ENCODE measurements around the gene LPAR3. TPM values are rescaled to one million over a fixed set of nuclear protein-coding genes. Genes with fewer than 3 reads are reported as not detected.

Gene LPAR3
- total RNA-seq, 4 donors from 2014 or later = 2.2 to 23.6 (median 13.5) TPM; not detected in 1

- Histone ChIP-seq H3K4me3 (no peak overlapping the region), H3K4me1 (no peaks in the 10 kb centered on the region), H3K27ac (no peak overlapping the region), H3K36me3 (no peaks in the 10 kb centered on the region), H3K9me3 (no peaks in the 10 kb centered on the region), H3K27me3 (no peaks in the 10 kb centered on the region)
- TF ChIP-seq CTCF (IDR thresholded peaks at IDR 0.05) = peak in 2 of 4 experiments; percentile 7 to 36
- TF ChIP-seq POLR2A (IDR thresholded peaks at IDR 0.05) = no peak
- intact Hi-C loops (cut with DNase I; ENCODE audit: low total_unique reads) = no loop called here
- peak; percentile 26 to 31 for DNase-seq
Measured at GRCh38 chr1:84781946-84782771, 110.8 kb downstream of the LPAR3 start.

DNA sequence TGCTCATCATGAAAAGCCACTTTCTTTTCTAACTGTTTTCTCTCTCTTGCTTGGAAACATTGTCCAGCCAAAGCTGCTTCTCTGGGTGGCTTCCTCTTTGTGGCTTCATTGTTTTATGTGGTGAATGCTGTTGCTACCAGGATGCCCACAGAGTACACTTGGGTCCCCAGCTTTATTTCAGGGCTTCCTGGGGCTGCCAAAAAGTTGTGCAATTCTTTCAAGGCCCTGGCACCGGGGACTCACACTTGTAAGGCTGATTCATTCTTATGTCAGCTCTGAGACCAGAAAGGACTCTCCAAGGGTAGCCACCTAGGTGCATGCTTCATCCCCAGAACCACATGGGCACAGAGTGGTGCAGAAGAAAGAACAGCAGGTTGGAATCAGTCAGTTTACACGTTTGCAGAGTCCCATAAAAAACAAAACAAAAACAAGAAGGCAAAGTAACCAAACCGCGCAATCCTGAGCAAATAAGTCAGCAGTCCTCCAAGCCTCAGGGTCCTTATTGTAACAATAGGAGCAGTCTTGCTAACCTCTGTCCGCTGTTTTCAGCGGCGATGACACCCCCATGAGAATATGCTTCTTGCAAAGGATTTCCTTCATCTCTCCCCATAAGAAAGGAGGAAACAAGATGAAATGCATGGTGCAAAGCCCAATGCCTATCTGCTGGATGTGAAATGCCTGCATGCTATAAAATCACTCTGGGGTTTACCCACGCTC lies 112.8 kb downstream of the LPAR3 start:
- no peaks in the 10 kb centered on the region for H3K4me1 ChIP-seq
- DNase-seq = no peak
- intact Hi-C loops (cut with DNase I; ENCODE audit: low total_unique reads) = no loop called here

GRCh38 chr1:84776639-84777038 lies 116.4 kb downstream of the LPAR3 start:
- no peak for DNase-seq
- intact Hi-C loops (cut with DNase I; ENCODE audit: low total_unique reads) = no loop called here

More for the DNA sequence above, 112.8 kb downstream of the LPAR3 start:
- Histone ChIP-seq H3K27ac (no peak overlapping the region), H3K27me3 (no peaks in the 10 kb centered on the region), H3K36me3 (no peaks in the 10 kb centered on the region), H3K9me3 (no peaks in the 10 kb centered on the region), H3K4me3 (no peak overlapping the region)
- no peak for TF ChIP-seq CTCF (IDR thresholded peaks at IDR 0.05)
- no peak for TF ChIP-seq POLR2A (IDR thresholded peaks at IDR 0.05)

GRCh38 chr1:84775535-84775920 lies 117.5 kb downstream of the LPAR3 start:
- intact Hi-C loops (cut with DNase I; ENCODE audit: low total_unique reads) = no loop called here
- H3K36me3 ChIP-seq = no peaks in the 10 kb centered on the region
- no peaks in the 10 kb centered on the region for H3K9me3 ChIP-seq
- TF ChIP-seq CTCF (IDR thresholded peaks at IDR 0.05) (no peak), POLR2A (IDR thresholded peaks at IDR 0.05) (no peak)
- H3K27me3 ChIP-seq = no peaks in the 10 kb centered on the region
- H3K4me1 ChIP-seq = no peaks in the 10 kb centered on the region
- no peak overlapping the region for H3K27ac ChIP-seq
- H3K4me3 ChIP-seq = no peak overlapping the region
- DNase-seq = no peak

More at GRCh38 chr1:84776639-84777038, 116.4 kb downstream of the LPAR3 start:
- no peak for TF ChIP-seq CTCF (IDR thresholded peaks at IDR 0.05)
- no peak for TF ChIP-seq POLR2A (IDR thresholded peaks at IDR 0.05)
- Histone ChIP-seq H3K27ac (no peak overlapping the region), H3K36me3 (no peaks in the 10 kb centered on the region), H3K27me3 (no peaks in the 10 kb centered on the region), H3K4me1 (no peaks in the 10 kb centered on the region), H3K9me3 (no peaks in the 10 kb centered on the region), H3K4me3 (no peak overlapping the region)
